HepG2 (cell line): ENCODE results near the gene DLG5. TPM values are rescaled to one million over a fixed set of nuclear protein-coding genes. Genes with fewer than 3 reads are reported as not detected.

Experiments used
- ATAC-seq: fragments of 200-7000 bp; cut with Tn5 transposase; 3 replicates; pipeline ENCODE4 v1.9.1; 2020; ENCODE audit warnings: mild to moderate bottlenecking, moderate library complexity
- BruUV-seq: library from RNA; stranded (reverse); fragments of 400-500 nt; replicated peaks from 2 replicates; lab custom pipeline; 2021; lab: Mats Ljungman, UMichigan
- CTCF ChIA-PET: fragments of 300-600 bp; formaldehyde crosslinking; extraction: SDS; loops from one replicate; lab custom pipeline; 2021; ENCODE audit warnings: low total read pairs, inconsistent platforms, low intra/inter-chr PET ratio; lab: Yijun Ruan, JAX
- POLR2A ChIA-PET: fragments of 350-600 bp; sonication (Branson Sonifier 250); formaldehyde crosslinking; loops from one replicate; lab custom pipeline; 2020; ENCODE audit warnings: antibody characterized with exemption, inconsistent platforms; lab: Yijun Ruan, JAX
- DNase-seq: peaks from one replicate; pipeline ENCODE4 v3.0.0-alpha.2; 2015; ENCODE audit warnings: low spot score
- FAIRE-seq: peaks from 3 replicates; lab custom pipeline; 2011; peaks lifted over from hg19 to GRCh38; lab: Jason Lieb, UNC
- H2AFZ ChIP-seq: one replicate; pipeline ENCODE4 v1.6.1; 2011; ENCODE audit warnings: low read length, inconsistent platforms
- H3K27ac ChIP-seq: fragments of 300-600 bp; 3 replicates; pipeline ENCODE4 v1.8.0; 2011; ENCODE audit warnings: mixed run types, mild to moderate bottlenecking, mixed read lengths, low read length, inconsistent platforms; ENCODE audit not compliant: insufficient read depth; ENCODE audit errors: extremely low read length
- H3K27me3 ChIP-seq, 2 experiments: fragments of 200-600 bp in 1 of 2; 2 replicates in 1 of 2; 3 replicates in 1 of 2; pipeline versions ENCODE4 v1.6.0 to v1.8.0; 2011; ENCODE audit warnings: low read length in 2 of 2, mild to moderate bottlenecking in 2 of 2, moderate library complexity in 2 of 2, inconsistent platforms in 1 of 2; ENCODE audit not compliant: insufficient read depth in 2 of 2, control insufficient read depth in 1 of 2
- H3K36me3 ChIP-seq, 2 experiments: fragments of 200-600 bp in 1 of 2; replicated peaks in 1 of 2; 2 replicates in 1 of 2; 3 replicates in 1 of 2; pipeline versions ENCODE4 v1.5.1 to v1.8.0; 2011; ENCODE audit warnings: low read length in 2 of 2, inconsistent platforms in 1 of 2; ENCODE audit not compliant: insufficient read depth in 2 of 2, control insufficient read depth in 1 of 2
- H3K4me1 ChIP-seq: 2 replicates; pipeline ENCODE4 v1.5.1; 2012; ENCODE audit warnings: low read length, inconsistent platforms; ENCODE audit not compliant: insufficient read depth
- H3K4me2 ChIP-seq: 2 replicates; pipeline ENCODE4 v1.6.0; 2011; ENCODE audit warnings: low read depth, low read length, inconsistent platforms
- H3K4me3 ChIP-seq, 3 experiments: fragments of 200-600 bp in 1 of 3; sonication (generic), shearing (Covaris generic) in 1 of 3; replicated peaks in 1 of 3; 2 replicates each; pipeline ENCODE4 v1.5.1; 2011 to 2016; ENCODE audit warnings: low read length in 3 of 3, inconsistent platforms in 2 of 3, low read depth in 2 of 3, mild to moderate bottlenecking in 2 of 3, control low read depth in 1 of 3, mixed read lengths in 1 of 3; ENCODE audit not compliant: insufficient read depth in 1 of 3
- H3K79me2 ChIP-seq: one replicate; pipeline ENCODE4 v1.6.1; 2011; ENCODE audit warnings: low read length, inconsistent platforms; ENCODE audit not compliant: insufficient read depth
- H3K9ac ChIP-seq: 2 replicates; pipeline ENCODE4 v1.6.0; 2011; ENCODE audit warnings: mild to moderate bottlenecking, low read depth, low read length, inconsistent platforms; ENCODE audit not compliant: insufficient read depth
- H3K9me3 ChIP-seq: 2 replicates; pipeline ENCODE4 v1.5.1; 2012; ENCODE audit warnings: mild to moderate bottlenecking, low read length
- H4K20me1 ChIP-seq: 2 replicates; pipeline ENCODE4 v1.6.0; 2011; ENCODE audit warnings: inconsistent platforms, mild to moderate bottlenecking, low read length, moderate library complexity; ENCODE audit not compliant: insufficient read depth
- KMT2B ChIP-seq: IDR thresholded peaks from 2 replicates; pipeline ENCODE4 v1.6.1; 2016; ENCODE audit warnings: missing genetic modification reagents, missing compliant biosample characterization
- NR2C2 ChIP-seq: sonication (generic); formaldehyde crosslinking; IDR thresholded peaks from 2 replicates; pipeline ENCODE4 v1.4.0; 2020; ENCODE audit warnings: missing genetic modification reagents, mild to moderate bottlenecking, moderate library complexity, borderline replicate concordance
- RXRB ChIP-seq: IDR thresholded peaks from 2 replicates; pipeline ENCODE4 v1.6.1; 2016; ENCODE audit warnings: borderline replicate concordance, missing genetic modification reagents, missing compliant biosample characterization
- ZNF121 ChIP-seq: sonication (generic); formaldehyde crosslinking; IDR thresholded peaks from 2 replicates; pipeline ENCODE4 v1.5.0; 2020; ENCODE audit warnings: mild to moderate bottlenecking, missing genetic modification reagents
- ZNF160 ChIP-seq: sonication (generic); formaldehyde crosslinking; IDR thresholded peaks from 2 replicates; pipeline ENCODE4 v1.8.0; 2022; ENCODE audit warnings: mild to moderate bottlenecking, inconsistent platforms, missing genetic modification reagents
- ZNF318 ChIP-seq: sonication (generic); formaldehyde crosslinking; IDR thresholded peaks from 2 replicates; pipeline ENCODE4 v1.4.0; 2020; ENCODE audit warnings: mild to moderate bottlenecking, missing genetic modification reagents
- ZNF501 ChIP-seq: sonication (generic); formaldehyde crosslinking; IDR thresholded peaks from 2 replicates; pipeline ENCODE4 v1.5.1; 2020; ENCODE audit warnings: mild to moderate bottlenecking, moderate library complexity, missing genetic modification reagents
- WGBS: methylation state at CpG from one replicate; pipeline ENCODE4 v1.1.6; 2017; ENCODE audit warnings: low lambda C conversion rate; 5-methylcytosine and 5-hydroxymethylcytosine counted together
- in situ Hi-C: cut with HindIII; loops from 2 replicates; pipeline ENCODE4 v1.10.0; 2017; ENCODE audit warnings: low pct_unique_long_range_greater_than_20kb; ENCODE audit not compliant: extremely low pct_ligation_motif_present
- intact Hi-C: fragments of 100-400 bp; cut with micrococcal nuclease; formaldehyde crosslinking; loops from one replicate; pipeline ENCODE4 v1.10.0; 2022; ENCODE audit not compliant: unreplicated experiment
- polyA plus RNA-seq, 8 experiments: library from polyadenylated mRNA; depleted of rRNA in 3 of 8; stranded (reverse) in 7 of 8; unstranded in 1 of 8; fragments of >200 nt; fragmentation: Illumina TruSeq in 4 of 8; extraction: Trizol in 4 of 8; gene quantifications; 2 replicates each; pipeline versions ENCODE4 v1.2.1 to v1.2.3, GENCODE V29; 2011 to 2016; ENCODE audit warnings: low read depth in 4 of 8, missing spikeins in 1 of 8, mixed read lengths in 1 of 8; ENCODE audit not compliant: insufficient read depth in 1 of 8
- total RNA-seq, 5 experiments: library from RNA; depleted of rRNA; stranded (reverse); fragments of >200 nt; fragmentation: Illumina TruSeq; extraction: Trizol; gene quantifications; 2 replicates each; pipeline ENCODE4 v1.2.3, GENCODE V29; 2016; ENCODE audit warnings: low read depth in 1 of 5
- TF ChIP-seq, protein P1 (sequence below): sonication (generic); formaldehyde crosslinking; IDR thresholded peaks from 2 replicates; pipeline ENCODE4 v1.9.0; 2022; ENCODE audit warnings: missing genetic modification reagents, mild to moderate bottlenecking, borderline replicate concordance
- TF ChIP-seq, protein P2 (sequence below): sonication (generic); formaldehyde crosslinking; IDR thresholded peaks from 2 replicates; pipeline ENCODE4 v1.8.1; 2023; ENCODE audit warnings: mild to moderate bottlenecking, missing genetic modification reagents
- TF ChIP-seq, protein P3 (sequence below): sonication (generic); formaldehyde crosslinking; IDR thresholded peaks from 2 replicates; pipeline ENCODE4 v1.4.0; 2020; ENCODE audit warnings: mild to moderate bottlenecking, missing genetic modification reagents

Gene DLG5
- total and polyA plus RNA-seq, 2 of the 13 experiments (the other 11 are each of a cell fraction or from before 2014, with no cell fraction given) = 15.5 to 18.2 TPM

GRCh38 chr10:77971804-77972144 lies 45.2 kb upstream of the DLG5 start:
- ChIA-PET POLR2A (interaction anchor here (0.5 to 1.1 kb wide), 3 partner anchors 61 to 83 kb away, joined by 3 to 5 read pairs (median 4); no protein-coding TSS in a partner anchor), CTCF (no interaction called here)
- intact Hi-C loops = loop anchor here (2.0 to 5.0 kb wide), 3 partner anchors 44 to 123 kb away; partner anchors contain the start of gene DLG5
- H3K4me3 ChIP-seq = no peak overlapping the region; a peak in 1 of 6 replicates
- no peaks in the 10 kb centered on the region for H3K27me3 ChIP-seq
- 0 out of 2 replicates have a peak overlapping the region, but pooled peaks have one; percentile 6 for H3K9ac ChIP-seq
- no peaks in the 10 kb centered on the region for H3K9me3 ChIP-seq
- WGBS = 100% methylated on average over 3 of the region's 3 CpGs
- no peaks in the 10 kb centered on the region for H3K79me2 ChIP-seq
- FAIRE-seq = no peak
- no peak overlapping the region for H2AFZ ChIP-seq
- ATAC-seq = no peak
- peak overlapping the region; percentile 49 for H3K4me2 ChIP-seq
- no peaks in the 10 kb centered on the region for H4K20me1 ChIP-seq
- in situ Hi-C loops = loop anchor here (5.0 kb wide), 2 partner anchors 64 to 124 kb away; no protein-coding TSS in a partner anchor
- BruUV-seq = no TSS peak
- H3K36me3 ChIP-seq = peaks cover 0 to 6% of the 10 kb centered on the region in 2 experiments; a peak in 2 of 5 replicates
- peak overlapping the region; percentile 62 for H3K27ac ChIP-seq
- no peak for DNase-seq
- peaks cover 72% of the 10 kb centered on the region for H3K4me1 ChIP-seq
- no peak; the same call in 1 of the 2 replicates for TF ChIP-seq KMT2B (CRISPR knock-in tag)
- TF ChIP-seq ZNF121 (CRISPR knock-in tag) = peak; percentile 90
- TF ChIP-seq ZNF501 (CRISPR knock-in tag) = peak; percentile 50; the same call in 1 of the 2 replicates
- TF ChIP-seq, protein P1, sequence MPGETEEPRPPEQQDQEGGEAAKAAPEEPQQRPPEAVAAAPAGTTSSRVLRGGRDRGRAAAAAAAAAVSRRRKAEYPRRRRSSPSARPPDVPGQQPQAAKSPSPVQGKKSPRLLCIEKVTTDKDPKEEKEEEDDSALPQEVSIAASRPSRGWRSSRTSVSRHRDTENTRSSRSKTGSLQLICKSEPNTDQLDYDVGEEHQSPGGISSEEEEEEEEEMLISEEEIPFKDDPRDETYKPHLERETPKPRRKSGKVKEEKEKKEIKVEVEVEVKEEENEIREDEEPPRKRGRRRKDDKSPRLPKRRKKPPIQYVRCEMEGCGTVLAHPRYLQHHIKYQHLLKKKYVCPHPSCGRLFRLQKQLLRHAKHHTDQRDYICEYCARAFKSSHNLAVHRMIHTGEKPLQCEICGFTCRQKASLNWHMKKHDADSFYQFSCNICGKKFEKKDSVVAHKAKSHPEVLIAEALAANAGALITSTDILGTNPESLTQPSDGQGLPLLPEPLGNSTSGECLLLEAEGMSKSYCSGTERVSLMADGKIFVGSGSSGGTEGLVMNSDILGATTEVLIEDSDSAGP (CRISPR knock-in tag) = 0 out of 2 replicates have a peak, but pooled peaks have one; percentile 3
- TF ChIP-seq NR2C2 (CRISPR knock-in tag) = 0 out of 2 replicates have a peak, but pooled peaks have one; percentile 2
- TF ChIP-seq, protein P2, sequence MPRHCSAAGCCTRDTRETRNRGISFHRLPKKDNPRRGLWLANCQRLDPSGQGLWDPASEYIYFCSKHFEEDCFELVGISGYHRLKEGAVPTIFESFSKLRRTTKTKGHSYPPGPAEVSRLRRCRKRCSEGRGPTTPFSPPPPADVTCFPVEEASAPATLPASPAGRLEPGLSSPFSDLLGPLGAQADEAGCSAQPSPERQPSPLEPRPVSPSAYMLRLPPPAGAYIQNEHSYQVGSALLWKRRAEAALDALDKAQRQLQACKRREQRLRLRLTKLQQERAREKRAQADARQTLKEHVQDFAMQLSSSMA (CRISPR knock-in tag) = no peak
- no peak for TF ChIP-seq RXRB (CRISPR knock-in tag)
- TF ChIP-seq, protein P3, sequence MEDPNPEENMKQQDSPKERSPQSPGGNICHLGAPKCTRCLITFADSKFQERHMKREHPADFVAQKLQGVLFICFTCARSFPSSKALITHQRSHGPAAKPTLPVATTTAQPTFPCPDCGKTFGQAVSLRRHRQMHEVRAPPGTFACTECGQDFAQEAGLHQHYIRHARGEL (CRISPR knock-in tag) = 0 out of 2 replicates have a peak, but pooled peaks have one; percentile 5
- no peak for TF ChIP-seq ZNF160 (CRISPR knock-in tag)
- TF ChIP-seq ZNF318 (CRISPR knock-in tag) = no peak
